Measurements from ENCODE around the gene ZNG1A. TPM values are rescaled to one million over a fixed set of nuclear protein-coding genes. Genes with fewer than 3 reads are reported as not detected.
"Not testable (repeated sequence)": the region's sequence is repeated elsewhere in the genome, so short reads cannot be mapped to it uniquely, and the experiment has no call there.

Gene ZNG1A
- polyA plus RNA-seq, 3 donors: 58.3 to 67.9 (median 67.6) TPM

DNA sequence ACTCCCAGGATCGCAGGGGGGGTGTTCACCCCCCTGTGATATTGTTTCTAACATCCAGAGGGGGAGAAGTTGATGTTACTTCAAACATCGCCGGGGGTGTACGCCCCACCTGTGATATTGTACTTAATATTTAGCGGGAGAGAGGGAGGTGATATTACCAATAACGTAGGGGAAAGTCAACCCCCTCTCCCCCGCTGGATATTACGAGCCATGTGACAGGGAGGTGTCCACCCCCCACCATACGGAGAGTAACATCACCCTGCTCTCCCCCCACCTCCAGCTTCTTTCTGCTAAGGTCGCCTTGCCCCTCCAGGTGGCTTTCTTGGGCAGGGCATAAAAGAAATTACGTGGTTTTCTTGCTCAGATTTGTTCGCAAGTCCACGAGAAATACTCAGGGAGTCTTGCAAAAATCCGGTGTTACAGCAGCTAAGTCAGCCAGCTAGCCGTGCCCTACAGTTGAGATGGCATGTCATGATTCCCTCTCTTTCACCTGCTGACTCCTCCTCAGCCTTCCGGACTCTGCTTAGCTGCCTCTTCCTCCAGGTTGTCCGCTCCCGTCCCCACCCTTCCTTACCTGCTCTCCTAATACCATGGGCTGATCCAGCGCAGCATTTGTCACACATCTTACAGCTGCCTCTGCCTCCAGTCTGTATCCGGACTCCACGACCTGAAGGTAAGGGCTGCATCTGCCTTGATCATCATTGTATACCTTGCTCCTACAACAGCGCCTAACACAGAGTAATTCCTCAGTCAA lies 69.9 kb downstream of the ZNG1A start:
- not testable (repeated sequence) for DNase-seq

DNA sequence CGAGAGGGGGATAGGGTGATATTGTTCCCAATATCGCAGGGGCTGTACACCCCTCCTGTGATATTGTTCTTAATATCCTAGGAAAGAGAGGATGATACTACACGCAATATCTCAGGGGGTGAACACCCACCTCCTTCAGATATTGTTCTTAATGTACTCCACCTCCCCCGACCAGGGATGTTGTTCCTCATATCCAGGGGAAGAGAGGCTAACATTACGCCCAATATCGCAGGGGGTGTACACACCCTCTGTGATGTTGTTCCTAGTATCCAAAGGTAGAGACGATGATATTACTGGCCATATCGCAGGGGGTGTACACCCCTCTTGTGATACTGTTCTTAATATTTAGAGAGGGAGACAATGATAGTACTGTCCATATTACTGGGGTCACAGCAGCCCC lies 72.9 kb downstream of the ZNG1A start:
- DNase-seq: not testable (repeated sequence)

DNA sequence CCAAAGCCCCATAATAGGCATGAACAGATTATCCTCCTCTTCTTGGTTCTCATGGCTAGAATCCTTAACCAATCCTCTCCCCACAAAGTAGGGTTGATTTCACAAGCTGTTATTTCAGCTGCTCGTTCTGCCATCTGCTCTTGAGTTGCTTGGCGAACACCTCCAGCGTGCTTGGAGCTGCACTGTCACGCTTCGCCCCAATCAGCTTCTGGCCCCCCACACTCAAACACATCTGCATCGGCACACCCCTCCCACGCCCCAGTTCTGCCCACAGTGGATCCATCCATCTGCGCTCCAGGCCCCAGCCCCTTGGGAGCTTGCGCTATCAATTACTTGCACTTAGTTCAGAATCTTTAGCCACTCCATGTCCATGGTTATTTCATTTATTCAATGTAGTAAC lies 78.4 kb downstream of the ZNG1A start:
- DNase-seq: not testable (repeated sequence)

DNA sequence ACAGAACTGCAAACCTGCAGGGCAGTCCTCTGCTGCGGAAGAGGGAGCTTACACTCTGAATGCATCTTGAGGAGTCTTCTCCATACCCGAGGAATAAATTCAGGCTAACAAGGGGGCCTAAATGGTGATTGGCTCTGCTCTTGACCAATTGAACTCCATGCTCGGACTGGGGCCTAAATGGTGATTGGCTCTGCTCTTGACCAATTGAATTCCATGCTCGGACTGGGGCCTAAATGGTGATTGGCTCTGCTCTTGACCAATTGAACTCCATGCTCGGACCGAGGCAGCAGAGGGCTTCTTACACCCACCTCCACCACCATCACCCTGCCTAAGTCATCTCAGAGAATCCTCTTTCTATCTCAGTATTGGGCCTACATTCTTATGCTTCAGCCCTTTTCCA lies 79.0 kb downstream of the ZNG1A start:
- not testable (repeated sequence) for DNase-seq

DNA sequence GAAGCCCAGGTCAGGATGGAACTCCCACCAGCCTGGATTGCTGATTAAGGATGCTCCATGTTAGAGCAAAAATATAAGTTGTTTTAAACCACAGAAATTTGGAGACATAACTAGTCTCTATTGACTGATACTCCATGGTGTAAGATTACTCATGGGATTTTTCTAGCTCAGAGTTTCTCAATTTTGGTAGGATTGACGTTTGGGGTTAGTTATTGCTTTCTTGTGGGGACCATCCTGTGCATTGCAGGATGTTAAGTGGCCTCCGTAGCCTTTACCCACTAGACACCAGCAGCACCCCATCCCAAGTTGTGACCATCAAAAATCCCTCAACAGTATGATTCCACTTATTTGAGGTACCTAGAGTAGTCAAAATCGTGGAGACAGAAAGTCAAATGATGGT lies 80.1 kb downstream of the ZNG1A start:
- not testable (repeated sequence) for DNase-seq

DNA sequence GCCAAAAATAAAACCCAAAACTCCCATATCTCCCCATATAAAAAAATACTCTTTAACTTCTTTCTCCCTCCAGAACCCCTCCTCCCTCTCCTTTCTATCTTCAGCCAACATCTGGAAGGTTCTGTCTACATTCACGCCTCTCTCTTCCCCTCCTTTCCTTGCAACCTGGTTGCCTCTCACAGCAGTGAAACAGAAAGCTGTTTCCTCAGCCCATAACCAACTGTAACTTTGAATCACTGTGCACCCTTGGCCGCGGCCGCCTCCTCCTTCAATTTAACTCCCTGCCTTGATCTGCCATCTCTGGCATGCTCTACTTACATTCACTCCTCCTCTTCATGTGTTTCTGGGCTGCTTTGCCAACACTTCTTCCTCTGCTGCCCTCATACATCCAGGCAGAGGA lies 83.9 kb downstream of the ZNG1A start:
- DNase-seq: not testable (repeated sequence)

DNA sequence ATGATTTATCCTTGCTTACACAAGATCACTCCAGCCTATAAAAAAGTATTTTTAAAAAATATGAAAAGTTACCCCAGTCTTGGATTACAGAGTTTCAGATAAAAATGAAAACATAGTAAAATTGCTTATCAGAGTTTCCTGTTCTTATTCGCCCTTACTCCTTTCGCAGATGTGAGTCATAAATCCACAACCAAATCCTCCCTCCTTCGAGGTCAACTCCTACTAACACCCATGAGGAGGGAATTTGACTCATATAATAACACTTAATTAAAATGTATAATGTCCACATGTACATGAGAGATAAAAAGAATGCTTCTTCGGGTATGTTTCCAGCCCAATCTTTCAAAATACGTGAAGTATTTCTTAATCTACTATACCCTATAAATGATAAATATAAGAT lies 84.5 kb downstream of the ZNG1A start:
- DNase-seq: not testable (repeated sequence)

DNA sequence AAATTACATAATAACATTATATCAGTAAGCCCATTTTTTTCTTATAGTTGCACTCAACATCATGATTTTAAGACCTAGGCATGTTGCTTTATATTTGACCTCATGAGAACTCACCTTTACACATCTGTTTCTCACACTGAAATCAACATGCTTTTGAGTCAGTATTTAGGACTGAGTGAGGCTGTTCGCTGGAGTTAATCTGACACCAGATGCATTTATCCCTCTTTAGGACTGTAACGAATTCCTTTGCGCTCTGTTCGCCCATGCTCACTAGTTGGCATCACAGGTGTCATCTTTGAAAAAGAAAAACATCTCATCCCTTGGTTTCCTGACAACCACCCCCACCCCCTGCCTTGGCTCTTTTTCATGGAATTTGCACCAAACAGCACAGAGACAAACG lies 84.9 kb downstream of the ZNG1A start:
- not testable (repeated sequence) for DNase-seq

DNA sequence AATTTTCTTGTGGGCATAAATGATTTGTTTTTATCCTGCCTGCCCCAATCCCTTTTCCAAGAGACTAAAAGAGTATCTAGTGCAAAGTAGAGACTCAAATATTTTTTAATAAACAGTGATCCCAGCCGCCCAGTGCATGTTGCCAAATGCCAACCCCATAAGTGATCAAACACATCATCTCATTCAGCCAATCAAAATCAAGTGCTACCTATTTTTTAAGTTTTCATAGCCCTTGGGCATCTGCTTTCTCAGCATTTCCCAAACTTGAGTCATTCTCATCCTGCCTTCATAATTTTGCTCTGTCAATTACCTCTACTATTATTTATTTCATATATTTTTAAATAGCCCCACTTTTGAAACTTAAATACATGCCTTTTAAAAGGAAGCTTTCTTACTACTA lies 88.0 kb downstream of the ZNG1A start:
- DNase-seq: not testable (repeated sequence)

DNA sequence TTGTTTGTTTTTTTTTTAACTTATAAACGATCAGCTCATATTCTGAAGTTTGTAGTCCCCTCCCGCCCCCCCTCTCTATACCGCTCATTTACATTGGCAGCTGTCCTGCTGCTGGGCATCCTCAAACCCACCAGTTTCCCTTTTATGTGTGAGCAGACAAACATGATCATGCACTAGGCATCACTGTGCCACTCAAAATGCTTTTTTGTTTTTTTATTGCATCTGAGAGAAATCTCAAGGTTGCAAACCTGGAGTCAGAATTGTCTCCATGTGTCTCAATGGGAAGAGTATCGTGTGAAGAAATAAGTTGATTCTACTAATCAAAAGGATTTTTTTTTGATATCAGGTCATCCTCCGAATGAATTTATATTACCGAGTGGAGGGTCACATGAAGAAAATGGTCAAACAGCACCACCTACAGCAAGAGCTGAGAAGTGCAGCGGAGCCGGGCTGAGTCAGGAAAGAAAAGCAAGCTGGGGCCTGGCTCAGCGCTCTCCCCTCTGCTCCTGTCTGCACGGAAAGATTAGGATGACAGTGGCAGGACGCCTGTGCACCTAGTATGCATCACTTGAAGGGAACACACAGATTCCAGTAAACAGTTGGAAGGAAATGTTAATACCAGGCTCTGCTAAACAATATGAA lies 90.3 kb downstream of the ZNG1A start:
- DNase-seq: not testable (repeated sequence)

DNA sequence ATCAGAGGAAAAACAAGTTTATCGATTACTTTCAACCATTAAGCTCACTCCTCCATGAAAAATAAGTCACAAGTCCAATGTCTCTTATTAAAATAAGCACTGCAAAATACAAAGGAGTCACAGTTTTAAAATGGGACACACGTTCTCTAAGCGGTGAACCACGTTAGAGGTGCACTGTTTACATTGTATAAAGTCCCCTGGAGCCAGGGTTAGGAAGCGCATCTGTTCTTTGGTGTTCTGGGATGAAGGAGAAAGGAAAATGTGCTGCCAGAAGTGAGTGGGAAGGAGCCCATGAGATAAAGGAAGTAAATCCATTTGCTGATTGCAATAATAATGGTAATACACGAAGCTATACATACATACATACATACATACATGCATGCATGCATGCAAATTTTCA lies 91.0 kb downstream of the ZNG1A start:
- not testable (repeated sequence) for DNase-seq

DNA sequence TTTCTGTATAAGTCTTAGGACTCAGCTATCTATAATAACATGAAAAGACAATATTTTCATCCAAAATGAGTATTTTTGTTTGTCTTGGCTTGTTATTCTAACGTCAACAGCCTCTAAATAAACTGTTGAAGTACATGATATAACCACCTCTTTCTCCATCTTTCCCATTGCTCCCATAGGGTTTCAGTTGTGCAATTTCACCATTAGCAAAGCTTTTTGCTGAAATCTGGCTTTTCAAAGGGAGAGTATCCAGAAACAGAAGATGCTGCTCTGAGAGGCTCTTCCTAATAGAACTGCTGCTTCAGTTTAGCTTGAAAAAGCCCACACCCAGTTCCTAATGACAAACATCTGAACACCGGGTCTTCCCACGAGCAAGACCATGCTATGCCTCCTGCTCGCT lies 91.8 kb downstream of the ZNG1A start:
- DNase-seq: not testable (repeated sequence)

DNA sequence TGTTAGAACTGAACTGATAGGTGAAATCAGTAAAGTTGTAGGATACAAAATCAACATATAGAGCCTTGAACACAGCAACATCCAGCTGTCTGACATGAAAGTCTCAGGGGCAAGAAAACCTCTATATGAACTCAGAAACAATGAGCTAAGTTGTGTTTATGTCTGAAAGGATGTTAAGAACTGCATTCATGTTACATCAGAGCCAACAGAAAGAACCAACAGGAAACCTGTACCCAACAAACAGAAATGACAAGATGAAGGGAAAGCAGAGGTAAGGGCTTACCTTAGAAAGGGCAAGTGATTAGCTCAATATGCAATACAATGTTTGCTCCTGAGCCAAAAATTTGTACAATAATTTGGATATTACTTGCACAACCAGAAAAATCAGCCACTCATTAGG lies 92.2 kb downstream of the ZNG1A start:
- not testable (repeated sequence) for DNase-seq

DNA sequence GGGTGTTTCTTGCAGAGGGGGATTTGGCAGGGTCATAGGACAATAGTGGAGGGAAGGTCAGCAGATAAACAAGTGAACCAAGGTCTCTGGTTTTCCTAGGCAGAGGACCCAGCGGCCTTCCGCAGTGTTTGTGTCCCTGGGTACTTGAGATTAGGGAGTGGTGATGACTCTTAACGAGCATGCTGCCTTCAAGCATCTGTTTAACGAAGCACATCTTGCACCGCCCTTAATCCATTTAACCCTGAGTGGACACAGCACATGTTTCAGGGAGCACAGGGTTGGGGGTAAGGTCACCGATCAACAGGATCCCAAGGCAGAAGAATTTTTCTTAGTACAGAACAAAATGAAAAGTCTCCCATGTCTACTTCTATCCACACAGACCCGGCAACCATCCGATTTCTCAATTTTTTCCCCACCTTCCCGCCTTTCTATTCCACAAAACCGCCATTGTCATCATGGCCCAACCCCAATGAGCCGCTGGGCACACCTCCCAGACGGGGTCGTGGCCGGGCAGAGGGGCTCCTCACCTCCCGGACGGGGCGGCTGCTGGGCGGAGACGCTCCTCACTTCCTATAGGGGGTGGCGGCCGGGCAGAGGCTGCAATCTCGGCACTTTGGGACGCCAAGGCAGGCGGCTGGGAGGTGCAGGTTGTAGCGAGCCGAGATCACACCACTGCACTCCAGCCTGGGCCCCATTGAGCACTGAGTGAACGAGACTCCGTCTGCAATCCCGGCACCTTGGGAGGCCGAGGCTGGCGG lies 95.7 kb downstream of the ZNG1A start:
- DNase-seq: not testable (repeated sequence)

DNA sequence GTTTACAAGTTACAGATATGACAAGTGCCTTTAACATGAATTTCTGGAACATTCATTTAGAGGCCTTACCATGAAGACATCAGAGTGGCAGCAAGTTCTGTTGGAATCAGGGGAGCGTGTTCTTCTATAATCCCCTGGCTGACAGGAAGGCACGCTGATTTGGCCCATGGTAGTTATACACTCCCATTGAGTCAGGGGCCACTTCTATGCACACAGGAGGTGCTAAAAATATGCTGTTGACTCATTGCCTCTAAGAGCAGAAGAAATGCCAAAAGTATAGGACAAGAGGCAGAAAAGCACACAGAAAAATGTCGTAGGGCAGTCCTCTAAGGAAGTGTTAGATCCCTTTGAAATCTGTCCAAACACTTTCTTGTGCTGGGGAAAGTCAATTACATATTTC lies 100.5 kb downstream of the ZNG1A start:
- DNase-seq: not testable (repeated sequence)

DNA sequence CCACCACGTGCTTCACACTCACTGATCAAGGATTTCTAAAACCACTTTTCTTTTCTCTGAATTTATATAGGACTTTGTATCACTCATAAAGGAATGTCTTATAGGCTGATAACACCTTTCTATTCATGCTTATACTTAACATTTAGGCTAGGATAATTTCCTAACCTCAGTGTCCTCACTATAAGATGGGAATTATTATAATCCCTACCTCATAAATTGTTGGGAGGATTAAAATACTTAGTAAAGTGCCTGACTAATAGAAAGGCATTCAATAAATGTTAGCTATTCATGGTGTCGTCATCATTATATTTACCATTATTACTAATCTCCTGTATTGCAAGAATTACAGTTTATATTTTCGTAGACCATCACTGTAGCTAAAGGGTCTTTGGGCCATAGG lies 102.5 kb downstream of the ZNG1A start:
- not testable (repeated sequence) for DNase-seq

DNA sequence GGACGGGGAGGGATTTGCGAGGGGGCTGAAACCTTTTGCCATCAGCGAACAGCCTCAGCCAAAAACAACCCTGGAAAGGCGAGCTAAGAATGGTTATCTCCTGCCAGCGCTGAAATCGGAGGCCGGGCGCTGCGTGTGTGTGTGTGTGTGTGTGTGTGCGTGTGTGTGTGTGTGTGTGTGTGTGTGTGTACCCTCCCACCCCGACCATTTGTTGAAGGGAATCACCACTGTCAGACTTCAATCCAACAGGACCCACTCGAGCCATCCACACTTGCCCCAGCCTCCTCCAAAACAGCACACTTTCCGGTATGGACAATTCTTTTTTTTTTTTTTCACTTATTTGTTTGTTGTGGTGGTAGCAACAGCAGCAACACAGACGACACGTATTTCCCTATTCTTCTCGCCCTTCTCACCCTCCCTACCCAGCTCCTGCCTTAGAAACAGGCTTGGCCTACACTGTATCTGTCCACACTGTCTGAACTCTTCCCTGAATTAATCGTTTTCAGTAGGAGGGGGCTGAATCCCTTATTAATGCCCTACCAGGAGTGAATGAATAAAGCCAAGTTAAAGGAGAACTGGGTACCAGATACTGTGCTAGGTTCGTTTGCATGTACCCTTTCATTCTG lies 104.8 kb downstream of the ZNG1A start:
- not testable (repeated sequence) for DNase-seq

DNA sequence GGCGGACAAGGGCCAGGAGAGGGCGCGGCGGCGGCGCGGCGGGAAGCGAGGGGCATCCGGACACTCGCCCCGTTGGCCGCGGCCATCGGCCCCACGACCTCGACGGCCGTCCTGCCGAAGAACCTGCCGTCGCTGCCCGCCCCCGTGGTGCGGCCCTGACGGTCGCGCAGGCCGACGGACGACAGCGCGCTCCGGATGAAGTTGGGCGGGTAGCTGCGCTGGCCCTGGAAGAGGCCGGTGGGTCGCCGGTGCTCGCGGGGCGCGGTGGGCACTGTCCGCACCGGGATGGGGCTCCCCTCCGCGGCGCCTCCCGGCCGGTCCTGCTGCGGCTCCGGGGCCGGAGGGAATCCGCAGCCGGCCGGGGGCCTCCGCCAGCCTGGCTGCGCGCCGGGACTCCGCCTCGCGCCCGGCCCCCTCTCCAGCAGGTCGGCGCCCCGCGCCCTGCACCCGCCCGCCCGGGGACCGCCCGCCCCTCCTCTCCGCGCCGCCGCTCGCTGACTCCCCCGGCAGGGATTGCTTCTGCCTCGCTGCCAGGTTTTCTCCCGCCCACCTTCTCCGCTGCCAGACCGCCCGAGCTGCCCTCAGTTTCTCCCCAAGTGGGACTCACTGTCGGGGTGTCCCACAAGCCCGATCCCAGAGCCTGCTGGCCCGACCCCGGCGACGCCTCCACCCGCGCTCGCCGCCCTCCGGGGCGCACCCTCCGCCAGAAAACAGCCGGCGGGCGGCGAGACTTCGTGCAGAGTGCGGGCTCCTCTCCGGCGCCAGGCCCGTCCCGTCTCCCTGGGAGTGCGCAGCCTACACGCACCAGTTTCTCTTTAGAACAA lies 105.6 kb downstream of the ZNG1A start:
- DNase-seq: not testable (repeated sequence)
